GM18951 (cell line): ENCODE results near the gene CUX1.
"Not testable (repeated sequence)": the region's sequence is repeated elsewhere in the genome, so short reads cannot be mapped to it uniquely, and the experiment has no call there.

Experiments
- POLR2A ChIP-seq: IDR thresholded peaks from 4 replicates; pipeline ENCODE4 v1.6.1; 2011; ENCODE audit warnings: mild to moderate bottlenecking; ENCODE audit not compliant: insufficient read length, insufficient read depth; ENCODE audit errors: extremely low read depth
- in situ Hi-C: fragments of 300-500 bp; cut with MboI; formaldehyde crosslinking; loops from one replicate; pipeline ENCODE4 v1.12.0; 2022; ENCODE audit warnings: low sequenced_read_pairs, mixed read lengths, inconsistent platforms; ENCODE audit not compliant: unreplicated experiment

Gene CUX1

DNA sequence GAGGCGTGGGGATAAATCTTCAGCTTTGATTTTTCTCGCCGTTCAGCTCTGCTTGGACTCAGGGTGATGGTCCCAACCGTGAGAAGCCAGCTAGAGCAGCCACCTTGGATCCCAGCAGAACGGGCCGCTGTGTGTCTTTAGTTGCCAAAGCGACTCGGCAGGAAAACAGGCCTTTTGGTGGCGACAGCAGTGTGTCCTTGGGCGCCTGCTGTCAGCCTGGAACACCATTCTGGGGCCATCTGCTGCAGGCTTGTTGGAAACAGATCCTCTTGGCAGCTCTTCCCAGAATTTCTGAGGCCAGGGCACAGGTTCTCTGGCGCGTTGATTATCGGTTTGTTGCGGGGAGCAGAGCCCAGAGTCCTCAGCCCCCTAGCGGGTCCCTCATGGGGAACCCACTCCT, 97.6 kb downstream of the CUX1 start:
- in situ Hi-C loops, result no loop called here
- no peak for TF ChIP-seq POLR2A

- in situ Hi-C loops, result no loop called here
- no peak for TF ChIP-seq POLR2A
These were observed 98.8 kb downstream of the CUX1 start for GRCh38 chr7:101916041-101916800.

DNA sequence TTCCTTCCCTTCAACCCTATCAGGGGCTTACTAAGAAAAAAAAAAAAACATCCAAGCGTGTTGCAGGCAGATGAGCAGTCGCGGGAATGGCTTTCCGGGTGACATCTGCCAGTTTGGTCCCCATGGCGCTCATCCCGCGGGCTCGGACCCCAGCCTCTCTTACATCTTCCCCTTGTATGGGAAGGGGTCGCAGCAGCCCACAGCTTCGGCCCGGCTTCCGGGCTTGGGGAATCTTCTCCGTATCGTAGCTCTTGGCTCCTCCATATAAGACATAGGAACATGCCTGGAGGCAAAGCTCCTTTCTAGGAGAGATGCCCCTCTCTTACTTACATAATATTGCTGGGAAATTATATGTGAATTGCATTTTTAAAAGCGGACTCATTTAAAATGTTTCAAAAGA, 99.5 kb downstream of the CUX1 start:
- in situ Hi-C loops, result no loop called here
- TF ChIP-seq POLR2A, result no peak

GRCh38 chr7:101917566-101917965, 100.1 kb downstream of the CUX1 start:
- no peak for TF ChIP-seq POLR2A
- in situ Hi-C loops, result no loop called here

DNA sequence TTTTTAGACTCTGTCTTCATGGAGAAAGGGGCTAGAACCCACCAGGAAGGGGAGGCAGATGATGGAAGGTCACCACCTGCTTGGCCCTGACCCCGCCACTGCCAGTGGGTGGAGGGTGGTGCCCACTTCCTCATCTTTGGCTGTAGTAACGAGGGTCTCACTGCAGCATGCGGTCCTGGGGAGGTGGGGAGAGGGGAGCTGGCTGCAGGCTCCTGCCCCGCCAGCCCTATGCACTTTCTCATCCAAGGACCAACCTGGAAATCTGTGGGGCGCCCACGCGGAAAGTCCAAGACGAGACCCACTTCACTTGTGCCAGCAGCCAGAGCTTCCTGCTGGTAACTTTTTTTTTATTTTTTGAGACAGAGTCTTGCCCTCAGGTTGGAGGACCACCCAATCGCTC, 101.0 kb downstream of the CUX1 start:
- in situ Hi-C loops, result no loop called here
- no peak for TF ChIP-seq POLR2A

- in situ Hi-C loops, result no loop called here
- no peak for TF ChIP-seq POLR2A
These were observed 102.1 kb downstream of the CUX1 start for GRCh38 chr7:101919363-101920115.

DNA sequence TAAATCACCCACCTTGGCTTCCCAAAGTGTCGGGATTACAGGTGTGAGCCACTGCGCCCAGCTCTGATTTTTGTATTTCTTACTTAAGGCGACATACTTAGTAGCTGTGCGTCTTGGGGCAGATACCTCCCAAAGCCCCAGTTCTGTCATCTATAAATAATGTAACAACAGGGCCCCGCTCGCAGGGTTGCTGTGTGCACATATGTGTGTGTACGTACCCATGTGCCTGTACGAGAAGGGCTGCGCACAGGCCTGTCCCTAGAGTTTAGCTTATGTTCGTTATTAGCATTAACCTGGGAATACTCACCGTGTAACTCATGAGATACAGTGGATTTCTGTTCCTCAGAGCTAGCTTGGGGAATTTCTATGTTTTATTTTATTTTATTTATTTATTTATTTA, 103.6 kb downstream of the CUX1 start:
- TF ChIP-seq POLR2A, result no peak
- in situ Hi-C loops, result no loop called here

DNA sequence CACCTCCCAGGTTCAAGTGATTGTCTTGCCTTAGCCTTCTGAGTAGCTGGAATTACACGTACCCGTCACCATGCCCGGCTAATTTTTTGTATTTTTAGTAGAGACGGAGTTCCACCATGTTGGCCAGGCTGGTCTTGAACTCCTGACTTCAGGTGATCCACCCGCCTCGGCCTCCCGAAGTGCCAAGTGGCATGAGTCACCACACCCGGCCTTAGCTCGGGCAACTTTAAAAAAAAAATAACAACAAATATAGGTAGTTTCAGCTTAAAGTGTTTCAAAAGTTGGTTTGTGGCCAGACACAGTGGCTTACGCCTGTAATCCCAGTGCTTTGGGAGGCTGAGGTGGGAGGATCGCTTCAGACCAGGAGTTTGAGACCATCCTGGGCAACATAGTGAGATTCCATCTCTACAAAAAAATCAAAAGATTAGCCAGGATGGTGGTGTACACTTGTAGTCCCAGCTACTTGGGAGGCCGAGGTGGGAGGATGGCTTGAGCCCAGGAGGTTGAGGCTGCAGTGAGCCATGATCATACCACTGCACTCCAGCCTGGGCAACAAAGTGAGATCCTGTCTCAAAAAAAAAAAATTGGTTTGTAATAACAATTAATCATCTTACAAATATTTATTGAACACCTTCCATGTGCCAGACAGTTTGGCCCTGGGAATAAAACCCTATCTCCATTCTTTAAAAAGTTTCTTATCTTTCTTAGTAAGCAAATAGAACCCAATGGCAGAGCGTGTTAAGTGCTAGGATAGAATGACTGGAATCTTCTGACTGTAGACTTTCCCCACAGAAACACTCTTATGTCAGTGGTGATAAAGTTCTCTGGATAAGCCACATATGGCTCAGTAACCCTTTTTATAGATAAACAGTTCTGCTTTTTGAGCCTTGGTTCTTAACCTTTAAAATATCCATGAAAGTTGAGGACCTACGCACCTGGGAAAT, 104.4 kb downstream of the CUX1 start:
- in situ Hi-C loops, result not testable (repeated sequence)

DNA sequence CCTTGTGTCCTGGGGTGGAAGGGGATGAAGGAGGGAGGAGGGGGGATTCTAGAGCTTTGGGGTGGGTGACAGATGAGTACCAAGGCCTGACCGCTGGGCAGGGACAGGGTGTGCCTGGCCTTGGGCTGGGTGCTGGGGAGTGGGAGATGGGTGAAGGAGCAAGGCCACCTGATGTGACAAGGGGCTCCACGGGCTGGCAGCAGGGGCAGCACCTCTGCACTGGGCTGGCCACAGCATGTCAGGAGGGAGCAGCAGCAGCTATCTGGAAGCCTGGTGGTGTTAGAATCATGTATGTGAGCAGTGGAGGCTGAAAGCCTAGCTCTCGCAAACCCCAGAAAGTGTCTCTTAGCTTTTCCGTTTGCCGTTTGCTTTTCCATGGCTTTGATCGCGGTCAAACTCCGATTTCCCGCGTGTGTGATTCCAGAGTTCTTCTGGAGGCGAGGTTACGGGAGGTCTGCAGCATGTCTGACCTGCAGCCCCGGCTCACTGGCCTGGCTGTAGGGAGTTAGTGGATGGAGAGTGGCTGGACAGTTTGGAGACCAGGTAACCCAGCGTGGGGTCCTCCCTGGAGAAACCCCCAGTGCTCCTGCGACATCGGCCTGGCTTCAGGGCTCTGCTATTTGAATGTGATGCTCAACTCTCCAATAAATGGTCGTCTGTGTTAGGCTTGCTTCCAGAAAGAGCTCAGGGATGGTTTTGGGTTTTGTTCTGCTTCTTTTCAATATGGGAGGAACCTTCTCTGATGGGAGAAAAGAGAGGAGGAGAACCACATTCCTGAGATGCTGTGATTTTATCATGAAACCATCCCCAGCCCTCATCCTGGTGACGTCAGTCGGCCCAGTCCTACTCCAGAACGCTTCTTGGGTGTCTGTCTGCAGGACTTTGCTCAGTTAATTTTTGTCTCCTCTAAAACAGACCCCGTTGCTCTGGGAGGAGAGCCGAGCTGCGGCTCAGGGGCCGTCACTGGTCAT, 105.5 kb downstream of the CUX1 start:
- in situ Hi-C loops, result no loop called here
- TF ChIP-seq POLR2A, result no peak

DNA sequence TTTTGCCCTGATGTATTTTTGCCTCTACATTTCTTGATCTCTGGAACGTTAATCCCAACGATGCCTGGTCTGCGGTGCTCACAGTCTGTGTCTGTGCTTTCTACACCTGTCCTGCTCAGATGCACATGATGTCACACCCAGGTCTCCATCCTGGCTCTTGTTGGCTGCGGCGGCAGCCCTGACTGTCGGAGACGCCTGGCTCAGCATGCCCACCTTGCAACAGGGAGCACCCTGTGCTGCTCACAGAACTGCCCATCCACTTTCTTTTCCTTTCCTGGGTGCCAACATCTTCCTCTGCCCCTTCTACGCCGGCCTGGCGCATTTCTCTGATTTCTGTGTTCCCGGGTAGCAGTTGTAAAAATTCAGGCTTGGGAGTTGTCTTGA, 106.2 kb downstream of the CUX1 start:
- no peak for TF ChIP-seq POLR2A
- in situ Hi-C loops, result no loop called here

DNA sequence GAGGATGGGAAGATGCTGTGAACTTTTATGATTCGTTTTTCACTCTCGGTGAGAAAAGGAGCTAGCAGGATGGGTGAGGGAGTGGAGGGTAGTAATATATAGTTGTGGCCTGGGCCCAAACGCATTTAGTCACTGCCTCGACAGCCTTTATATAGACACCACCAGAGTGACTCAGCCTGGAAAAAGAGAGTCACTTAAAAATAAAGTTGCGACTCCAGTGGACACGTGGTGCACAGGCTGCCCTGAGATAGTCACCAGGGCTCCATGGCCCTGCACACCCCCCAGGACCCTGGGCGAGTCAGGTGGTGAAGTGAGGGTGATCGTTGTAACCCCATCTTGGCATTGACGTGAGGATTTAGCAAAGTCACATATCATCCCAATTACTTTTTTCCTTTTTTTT, 106.7 kb downstream of the CUX1 start:
- no peak for TF ChIP-seq POLR2A
- in situ Hi-C loops, result no loop called here

DNA sequence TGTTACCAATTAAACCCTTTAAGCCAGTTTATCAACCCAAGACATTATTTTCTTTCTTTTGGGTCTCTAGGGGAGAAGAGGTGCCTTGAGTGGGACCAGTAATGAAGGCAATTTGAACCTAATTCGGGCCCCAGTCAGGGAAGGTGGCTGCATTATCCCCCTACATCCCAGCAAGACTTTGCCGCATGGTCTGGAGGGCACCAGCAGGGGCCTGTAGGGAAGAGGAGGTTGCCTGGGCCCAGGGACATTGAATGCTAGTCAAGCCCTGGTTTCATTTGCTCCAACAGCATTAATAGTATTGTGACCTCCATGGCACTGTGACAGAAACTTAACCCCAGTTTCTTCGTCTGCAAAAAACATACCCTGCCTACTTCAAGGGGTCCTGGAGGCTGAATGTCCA, 108.8 kb downstream of the CUX1 start:
- TF ChIP-seq POLR2A, result no peak
- in situ Hi-C loops, result no loop called here
